ENCODE measurements around the gene STARD8.

GRCh38 chrX:68659385-68659784 lies 11.9 kb downstream of the STARD8 start:
- no peak for TF ChIP-seq CTCF (IDR thresholded peaks at IDR 0.05; ENCODE audit: insufficient read depth, low read length)
- TF ChIP-seq POLR2AphosphoS5 (IDR thresholded peaks at IDR 0.05; ENCODE audit: low read depth), result no peak

Data from HL-60 (cell line).